SH-SY5Y (cell line): ENCODE results near the gene IRF8.

ENCODE experiments used
- GATA2 ChIP-seq: IDR thresholded peaks from 2 replicates; pipeline ENCODE4 v1.6.1; 2011; ENCODE audit warnings: mild to moderate bottlenecking, low read depth, low read length
- GATA3 ChIP-seq: IDR thresholded peaks from 2 replicates; pipeline ENCODE4 v1.6.1; 2011; ENCODE audit warnings: low read depth, mild to moderate bottlenecking, low read length, moderate library complexity

DNA sequence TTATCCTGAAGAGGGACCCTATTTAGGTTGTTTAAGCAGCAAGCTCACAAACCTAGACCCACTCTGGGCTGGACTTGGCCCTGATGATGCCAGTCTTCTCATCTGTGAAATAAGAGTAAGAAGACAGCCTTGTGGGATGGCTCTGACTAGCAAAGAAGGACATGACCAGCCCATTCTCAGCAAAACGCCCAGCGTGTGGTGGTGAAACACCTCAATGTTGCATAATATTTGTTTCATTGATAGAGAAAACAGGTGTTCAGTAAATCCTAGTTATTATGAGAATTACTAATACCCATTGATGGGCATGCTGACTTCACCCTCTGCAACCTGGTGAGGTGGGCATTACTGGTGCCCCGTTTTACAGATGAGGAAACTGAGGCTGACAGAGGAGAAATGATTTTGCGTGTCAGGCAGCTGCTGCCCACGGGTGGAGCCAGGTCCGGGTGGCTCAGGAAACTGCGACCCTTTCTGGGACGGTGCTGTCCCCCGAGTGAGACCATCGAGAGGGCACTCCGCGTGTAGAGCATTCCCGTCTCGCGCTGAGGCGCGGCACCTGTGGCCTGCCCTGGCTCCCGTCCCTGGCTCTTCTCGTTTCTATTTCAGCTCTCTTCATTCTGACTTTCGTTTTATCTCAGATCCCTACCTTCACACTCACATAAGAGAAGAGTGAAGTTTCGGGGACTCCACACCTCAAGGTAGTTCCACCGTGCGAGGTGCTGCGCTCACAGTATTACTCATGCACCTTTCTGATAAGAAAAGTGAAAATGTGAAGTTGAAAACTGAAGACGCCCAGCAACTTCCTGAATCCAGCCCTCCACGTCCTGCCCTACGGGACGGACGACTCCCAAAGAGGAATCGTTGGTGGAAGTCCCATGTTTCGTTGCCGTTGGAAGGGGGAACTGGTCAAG, 48.5 kb downstream of the IRF8 start:
- TF ChIP-seq GATA2 (no peak), GATA3 (no peak)
